ENCODE measurements around the gene UBA5.

Gene UBA5

DNA sequence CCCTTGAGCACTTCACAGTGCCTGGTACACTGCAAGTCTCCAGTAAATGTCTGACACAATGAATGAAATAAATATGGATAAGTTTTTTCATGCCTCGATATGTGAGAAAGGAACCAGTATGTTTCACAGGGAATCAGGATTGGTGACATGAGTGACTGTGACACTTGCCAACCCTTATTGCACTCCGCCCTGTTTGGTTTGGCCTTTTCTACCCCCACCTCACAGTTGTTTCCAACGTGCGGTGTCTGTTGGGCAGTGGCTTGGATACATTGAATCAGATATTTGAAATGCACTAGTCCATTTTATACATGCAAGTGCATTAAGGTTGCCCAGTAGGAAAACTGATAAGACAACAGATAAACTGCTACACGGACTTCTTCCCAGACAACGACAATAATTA lies 60.1 kb downstream of the UBA5 start:
- DNase-seq (ENCODE audit: low read depth in 2 of 2) = no peak

DNA sequence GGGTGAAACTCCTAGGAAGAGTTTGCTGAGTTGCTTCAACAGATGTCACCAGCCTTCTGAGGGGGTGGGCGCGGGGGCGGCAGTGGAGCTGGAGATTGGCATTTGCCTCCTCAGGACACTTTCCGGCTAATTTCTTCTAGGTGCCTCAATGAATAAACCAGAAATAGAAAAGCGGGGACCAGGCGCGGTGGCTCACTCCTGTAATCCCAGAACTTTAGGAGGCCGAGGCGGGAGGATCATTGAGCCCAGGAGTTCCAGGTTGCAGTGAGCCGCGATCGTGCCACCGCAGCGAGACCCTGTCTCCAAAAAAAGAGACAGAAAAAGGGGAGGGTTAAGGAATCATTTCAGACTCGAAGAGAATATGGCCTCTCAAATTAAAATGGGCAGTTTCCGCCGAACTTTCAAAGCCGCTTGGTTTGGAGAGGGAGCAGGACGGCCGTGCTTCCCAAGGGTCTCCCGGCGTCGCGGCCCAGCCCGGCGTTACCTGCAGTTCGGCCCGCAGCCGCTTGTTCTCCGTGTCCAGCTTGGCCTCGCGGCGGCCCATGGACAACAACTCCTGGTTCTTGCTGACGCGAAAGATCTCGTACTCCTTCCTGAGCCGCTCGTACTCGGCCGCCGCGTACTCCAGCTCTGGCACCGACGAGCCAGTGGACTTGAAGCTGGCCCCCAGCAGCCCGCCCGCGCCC lies 61.5 kb downstream of the UBA5 start:
- no peak for DNase-seq (ENCODE audit: low read depth in 2 of 2)

DNA sequence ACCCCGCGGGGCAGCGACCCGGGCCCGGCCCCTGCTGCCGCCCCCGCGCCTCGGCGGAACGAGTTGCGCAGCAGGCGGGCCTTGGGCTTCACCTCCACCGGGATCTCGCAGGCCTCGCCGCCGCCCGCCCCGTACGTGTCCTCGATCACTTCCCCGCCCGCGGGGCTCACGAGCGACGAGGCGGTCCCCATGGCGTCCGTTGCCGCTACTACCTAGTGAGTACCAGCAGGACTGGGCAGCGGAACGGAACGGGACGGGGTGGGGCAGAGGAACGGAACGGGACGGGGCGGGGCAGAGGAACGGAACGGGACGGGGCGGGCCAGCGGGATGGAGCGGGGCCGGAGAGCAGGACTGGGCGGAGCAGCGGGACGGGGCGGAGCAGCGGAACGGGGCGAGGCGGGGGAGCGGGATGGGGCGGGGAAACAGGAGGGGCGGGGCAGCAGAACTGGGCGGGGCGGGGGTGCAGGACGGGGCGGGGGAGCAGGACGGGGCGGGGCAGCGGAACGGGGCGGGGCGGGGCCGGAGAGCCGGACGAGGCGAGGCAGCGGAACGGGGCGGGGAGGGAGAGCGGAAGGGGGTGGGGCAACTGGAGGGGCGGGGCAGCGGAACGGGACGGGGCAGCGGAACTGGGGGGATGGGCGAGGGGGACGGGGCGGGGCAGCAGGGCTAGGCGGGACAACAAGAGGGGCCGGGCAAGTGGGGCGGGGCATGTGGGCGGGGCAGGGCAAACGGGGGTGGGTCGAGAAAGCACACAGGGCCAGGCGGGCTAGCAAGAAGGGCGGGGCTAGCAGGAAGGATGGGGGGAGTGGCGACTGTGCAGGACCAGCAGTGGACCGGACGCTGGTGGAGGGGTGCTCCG lies 62.3 kb downstream of the UBA5 start, which contains the start of gene NPHP3:
NPHP3 (minus strand) TSS at position 245 of the 859 bp plus-strand sequence; CDS start at position 191, 54 bp downstream.
- peak; percentile 96 to 98 for DNase-seq (ENCODE audit: low read depth in 2 of 2)

DNA sequence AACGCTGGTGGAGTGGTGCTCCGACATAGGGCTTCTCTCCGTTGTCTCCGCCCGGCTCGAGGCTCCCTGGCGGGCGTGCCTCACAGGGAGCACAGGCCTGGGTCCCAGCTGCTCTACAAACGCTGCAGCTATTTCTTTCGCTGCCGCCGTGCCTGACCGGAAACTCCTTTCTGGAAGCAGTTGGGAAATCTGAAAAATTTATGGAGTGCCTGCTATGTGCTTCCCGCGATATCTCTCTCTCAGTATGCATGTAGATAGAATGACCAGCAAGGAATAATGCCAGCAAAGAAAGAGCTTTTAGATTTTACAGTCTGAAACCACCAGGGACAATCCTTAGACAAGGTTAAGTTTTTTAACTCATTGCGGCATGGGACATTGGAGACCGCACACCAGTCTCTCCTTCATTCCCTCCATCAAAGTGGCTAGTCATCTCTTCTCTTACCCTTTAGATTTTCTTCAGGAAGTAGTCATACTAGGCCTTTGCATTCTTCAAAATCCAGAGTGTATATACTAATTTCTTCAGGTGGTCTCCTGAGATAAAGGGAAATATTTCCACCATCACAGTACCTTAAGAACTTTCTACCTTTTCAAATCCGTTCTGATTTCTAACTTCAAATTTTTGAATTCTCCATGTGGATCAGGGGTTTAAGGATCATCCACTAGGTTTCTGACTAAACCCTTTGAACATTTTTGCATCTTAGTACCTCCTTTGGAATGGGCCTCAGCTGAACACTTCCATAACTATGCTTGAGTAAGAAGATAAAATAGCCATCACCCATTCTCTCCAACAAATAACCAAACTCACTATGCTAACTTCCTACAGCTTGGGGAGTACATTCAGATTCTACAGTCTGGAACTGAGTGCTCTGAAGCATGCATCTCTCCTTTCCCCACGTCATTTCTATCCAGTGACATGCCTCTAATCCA lies 63.2 kb downstream of the UBA5 start:
- DNase-seq (ENCODE audit: low read depth in 2 of 2) = no peak

DNA sequence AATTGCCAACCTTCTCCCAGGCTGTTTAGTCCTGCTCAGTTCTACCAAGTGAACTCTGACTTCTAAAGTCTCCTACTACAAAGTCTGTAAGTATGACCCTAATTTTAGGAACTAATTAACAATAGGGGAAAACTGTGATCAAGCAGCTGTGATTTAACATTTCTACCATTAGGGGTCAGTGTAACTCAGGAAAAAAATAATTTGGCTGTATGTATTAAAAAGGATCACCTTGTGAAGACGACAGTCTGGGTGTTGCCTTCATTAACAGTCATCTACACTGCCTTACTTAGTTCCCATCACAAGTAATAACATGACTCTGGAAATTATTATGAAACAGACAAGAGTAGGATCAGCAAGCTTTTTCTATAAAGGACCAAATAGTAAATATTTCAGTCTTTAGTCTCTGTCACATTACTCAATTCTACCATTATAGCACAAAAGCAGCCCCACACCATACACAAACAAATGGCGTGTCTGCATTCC lies 66.3 kb downstream of the UBA5 start:
- no peak for DNase-seq (ENCODE audit: low read depth in 2 of 2)
